Neural crest cell (in vitro differentiated cells): ENCODE data around the gene ADAMTS7. TPM values are rescaled to one million over a fixed set of nuclear protein-coding genes. Genes with fewer than 3 reads are reported as not detected.
"Not testable (repeated sequence)": the region's sequence is repeated elsewhere in the genome, so short reads cannot be mapped to it uniquely, and the experiment has no call there.

ENCODE experiments used
- DNase-seq: peaks from one replicate; pipeline ENCODE4 v3.0.0; 2021; ENCODE audit warnings: low read depth, mixed read lengths, low spot score
- H3K27ac Mint-ChIP-seq: one replicate; pipeline ENCODE4 v1.8.0; 2021; ENCODE audit warnings: mild to moderate bottlenecking, mixed read lengths; ENCODE audit not compliant: unreplicated experiment
- H3K27me3 Mint-ChIP-seq: 2 replicates; pipeline ENCODE4 v1.8.0; 2021; ENCODE audit warnings: low read depth, mild to moderate bottlenecking, mixed read lengths
- H3K36me3 Mint-ChIP-seq: 2 replicates; pipeline ENCODE4 v1.8.0; 2021; ENCODE audit warnings: low read depth, mild to moderate bottlenecking, mixed read lengths
- H3K4me1 Mint-ChIP-seq: 2 replicates; pipeline ENCODE4 v1.8.0; 2021; ENCODE audit warnings: mixed read lengths
- H3K4me3 Mint-ChIP-seq: one replicate; pipeline ENCODE4 v1.8.0; 2021; ENCODE audit warnings: mild to moderate bottlenecking, mixed read lengths
- H3K9me3 Mint-ChIP-seq: 2 replicates; pipeline ENCODE4 v1.8.0; 2021; ENCODE audit warnings: mixed read lengths
- CTCF ChIP-seq: fragments of 200-600 bp; sonication (generic); conservative IDR thresholded peaks from 2 replicates; pipeline ENCODE4 v1.5.0; 2021; ENCODE audit warnings: antibody characterized with exemption, mild to moderate bottlenecking
- total RNA-seq: library from RNA; stranded (reverse); gene quantifications from 2 replicates; pipeline ENCODE4 v1.2.1, GENCODE V29; 2021

Gene ADAMTS7
- total RNA-seq, 1 donor from 2014 or later: 68.2 TPM

GRCh38 chr15:78734451-78735064 is 76.7 kb downstream of the ADAMTS7 start:
- no peak for DNase-seq
- Mint-ChIP-seq H3K36me3 (no peaks in the 10 kb centered on the region), H3K4me3 (no peak overlapping the region), H3K27ac (no peak overlapping the region), H3K27me3 (peaks cover 15% of the 10 kb centered on the region), H3K4me1 (peaks cover 3% of the 10 kb centered on the region), H3K9me3 (no peaks in the 10 kb centered on the region)
- no peak for TF ChIP-seq CTCF

GRCh38 chr15:78732634-78733033 is 78.6 kb downstream of the ADAMTS7 start:
- H3K27me3 Mint-ChIP-seq: peaks cover 18% of the 10 kb centered on the region
- no peak for DNase-seq
- no peak for TF ChIP-seq CTCF
- no peak overlapping the region for H3K27ac Mint-ChIP-seq
- no peaks in the 10 kb centered on the region for H3K36me3 Mint-ChIP-seq
- H3K4me1 Mint-ChIP-seq: no peaks in the 10 kb centered on the region
- no peaks in the 10 kb centered on the region for H3K9me3 Mint-ChIP-seq
- no peak overlapping the region for H3K4me3 Mint-ChIP-seq

- no peak for TF ChIP-seq CTCF
- Mint-ChIP-seq H3K9me3 (no peaks in the 10 kb centered on the region), H3K4me1 (no peaks in the 10 kb centered on the region), H3K36me3 (no peaks in the 10 kb centered on the region), H3K27me3 (peaks cover 17% of the 10 kb centered on the region), H3K4me3 (no peak overlapping the region), H3K27ac (no peak overlapping the region)
- no peak for DNase-seq
Measured at GRCh38 chr15:78730955-78731354, 80.3 kb downstream of the ADAMTS7 start.

- H3K27me3 Mint-ChIP-seq: peaks cover 11% of the 10 kb centered on the region
- DNase-seq, H3K36me3 Mint-ChIP-seq, H3K27ac Mint-ChIP-seq, H3K4me3 Mint-ChIP-seq, H3K9me3 Mint-ChIP-seq, H3K4me1 Mint-ChIP-seq: not testable (repeated sequence)
Measured at GRCh38 chr15:78728427-78728826, 82.8 kb downstream of the ADAMTS7 start.

GRCh38 chr15:78727561-78727960 is 83.7 kb downstream of the ADAMTS7 start:
- no peak for DNase-seq
- no peaks in the 10 kb centered on the region for H3K4me1 Mint-ChIP-seq
- TF ChIP-seq CTCF: no peak
- no peak overlapping the region for H3K4me3 Mint-ChIP-seq
- H3K36me3 Mint-ChIP-seq: no peaks in the 10 kb centered on the region
- peaks cover 8% of the 10 kb centered on the region for H3K27me3 Mint-ChIP-seq
- H3K9me3 Mint-ChIP-seq: no peaks in the 10 kb centered on the region
- H3K27ac Mint-ChIP-seq: no peak overlapping the region

- no peak for TF ChIP-seq CTCF
Measured at GRCh38 chr15:78726870-78727551, 84.3 kb downstream of the ADAMTS7 start.

GRCh38 chr15:78719819-78720450 is 91.3 kb downstream of the ADAMTS7 start:
- not testable (repeated sequence) for H3K36me3 Mint-ChIP-seq, H3K4me1 Mint-ChIP-seq, H3K4me3 Mint-ChIP-seq, DNase-seq, H3K27ac Mint-ChIP-seq, H3K9me3 Mint-ChIP-seq
- H3K27me3 Mint-ChIP-seq: peaks cover 13% of the 10 kb centered on the region

More at GRCh38 chr15:78726870-78727551, 84.3 kb downstream of the ADAMTS7 start:
- no peak for DNase-seq
- Mint-ChIP-seq H3K4me1 (no peaks in the 10 kb centered on the region), H3K27ac (no peak overlapping the region), H3K9me3 (no peaks in the 10 kb centered on the region), H3K4me3 (no peak overlapping the region), H3K27me3 (peaks cover 9% of the 10 kb centered on the region), H3K36me3 (no peaks in the 10 kb centered on the region)
